ENCODE measurements around the gene RAB14. TPM values are rescaled to one million over a fixed set of nuclear protein-coding genes. Genes with fewer than 3 reads are reported as not detected.

RAB14 gene
- 27.1 and 27.2 TPM in 2 replicates for total RNA-seq

DNA sequence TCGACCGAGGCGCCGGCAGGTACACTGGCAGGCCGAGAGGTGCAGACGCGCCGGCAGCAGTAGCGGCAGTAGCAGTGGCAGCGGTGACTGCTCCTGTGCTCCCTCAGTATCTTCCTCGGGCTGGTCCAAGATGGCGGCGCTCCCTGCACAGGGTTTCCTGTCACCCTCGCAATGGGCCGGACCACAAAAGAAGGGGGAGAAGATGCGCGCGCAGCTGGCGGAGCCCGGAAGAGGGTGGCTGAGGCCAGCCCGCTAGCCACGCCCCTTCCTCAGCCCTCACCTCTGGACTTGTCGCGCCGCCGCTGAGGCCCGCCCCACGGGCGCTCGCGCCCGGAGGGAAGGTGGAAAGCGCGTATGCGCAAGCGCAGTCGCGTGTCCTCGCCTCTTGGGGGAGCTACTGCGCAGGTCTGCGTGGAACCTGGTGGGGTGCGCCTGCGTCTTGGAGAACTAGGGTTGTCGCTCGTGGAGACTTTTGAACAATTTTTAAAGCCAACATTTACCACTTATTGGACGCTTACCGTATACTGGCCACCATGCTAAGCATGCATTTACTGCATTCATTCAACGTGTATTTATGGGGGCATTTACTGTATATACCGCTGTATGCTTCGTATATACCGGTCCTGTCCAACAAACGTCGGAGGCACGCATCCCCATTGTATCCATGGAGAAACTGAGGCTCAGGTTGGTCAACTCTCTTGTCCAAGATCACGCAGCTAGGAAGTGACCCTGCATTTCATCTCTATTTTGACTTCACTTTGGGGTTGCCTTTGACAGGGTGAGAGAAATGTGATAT, at the start of gene RAB14:
RAB14 (minus strand) TSS at position 132 of the 796 bp plus-strand sequence. CDS start 8,457 bp downstream, outside the sequence.

Other genes starting within 250 kb of the RAB14 start
- 0.54 and 1.7 TPM in 2 replicates for gene C5, start 151.6 kb downstream of the RAB14 start, total RNA-seq
- 9.4 and 11.1 TPM in 2 replicates for gene CNTRL, start 126.9 kb downstream of the RAB14 start, total RNA-seq
- 164 and 174 TPM in 2 replicates for gene GSN, start 66.3 kb upstream of the RAB14 start, total RNA-seq
- 358 and 386 TPM in 2 replicates for gene STOM, start 168.4 kb upstream of the RAB14 start, total RNA-seq